Measurements from ENCODE around the gene TSC22D2. TPM values are rescaled to one million over a fixed set of nuclear protein-coding genes. Genes with fewer than 3 reads are reported as not detected.

The TSC22D2 gene
- total RNA-seq, 1 experiment from 2014 or later: 26.5 TPM

DNA sequence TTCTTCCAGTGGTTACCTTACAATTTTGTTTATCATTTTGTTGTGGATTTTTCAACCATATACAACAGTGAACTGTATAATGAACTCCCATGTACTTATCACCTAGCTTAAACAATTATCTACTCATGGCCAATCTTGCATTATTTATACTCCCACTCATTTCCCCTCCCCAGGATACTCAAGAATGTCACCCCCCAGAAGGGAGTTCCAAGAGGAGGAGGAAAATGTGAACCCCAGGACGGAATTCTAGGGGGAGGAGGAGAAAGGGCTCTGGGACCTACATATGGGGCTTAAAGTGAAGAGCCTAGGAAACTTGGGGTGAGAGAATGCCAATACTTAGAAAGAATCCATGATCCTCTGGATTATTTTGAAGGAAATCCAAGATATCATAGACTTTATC lies 59.3 kb downstream of the TSC22D2 start:
- H3K14ac ChIP-seq (ENCODE audit: insufficient read depth, low read length): no peak overlapping the region
- no peak overlapping the region for H3K56ac ChIP-seq (ENCODE audit: insufficient read length, low read depth, low read length)
- H3K4me1 ChIP-seq (ENCODE audit: insufficient read depth, low read length): no peaks in the 10 kb centered on the region
- no peak overlapping the region for H4K5ac ChIP-seq (ENCODE audit: insufficient read length, low read depth, low read length)
- no peak overlapping the region for H2BK5ac ChIP-seq (ENCODE audit: insufficient read length, low read length)
- H3K9me3 ChIP-seq (ENCODE audit: control insufficient read depth, low read depth, low read length): no peaks in the 10 kb centered on the region
- no peak overlapping the region for H3K18ac ChIP-seq (ENCODE audit: insufficient read length, low read depth, low read length)
- no peak overlapping the region for H2AFZ ChIP-seq (ENCODE audit: low read length)
- no peak overlapping the region; a peak in 1 of 7 replicates for H3K27ac Mint-ChIP-seq
- no peak overlapping the region for H2BK20ac ChIP-seq (ENCODE audit: low read depth, low read length, poor library complexity, severe bottlenecking)
- H2BK15ac ChIP-seq (ENCODE audit: low read depth, low read length): no peak overlapping the region
- TF ChIP-seq, protein P1, sequence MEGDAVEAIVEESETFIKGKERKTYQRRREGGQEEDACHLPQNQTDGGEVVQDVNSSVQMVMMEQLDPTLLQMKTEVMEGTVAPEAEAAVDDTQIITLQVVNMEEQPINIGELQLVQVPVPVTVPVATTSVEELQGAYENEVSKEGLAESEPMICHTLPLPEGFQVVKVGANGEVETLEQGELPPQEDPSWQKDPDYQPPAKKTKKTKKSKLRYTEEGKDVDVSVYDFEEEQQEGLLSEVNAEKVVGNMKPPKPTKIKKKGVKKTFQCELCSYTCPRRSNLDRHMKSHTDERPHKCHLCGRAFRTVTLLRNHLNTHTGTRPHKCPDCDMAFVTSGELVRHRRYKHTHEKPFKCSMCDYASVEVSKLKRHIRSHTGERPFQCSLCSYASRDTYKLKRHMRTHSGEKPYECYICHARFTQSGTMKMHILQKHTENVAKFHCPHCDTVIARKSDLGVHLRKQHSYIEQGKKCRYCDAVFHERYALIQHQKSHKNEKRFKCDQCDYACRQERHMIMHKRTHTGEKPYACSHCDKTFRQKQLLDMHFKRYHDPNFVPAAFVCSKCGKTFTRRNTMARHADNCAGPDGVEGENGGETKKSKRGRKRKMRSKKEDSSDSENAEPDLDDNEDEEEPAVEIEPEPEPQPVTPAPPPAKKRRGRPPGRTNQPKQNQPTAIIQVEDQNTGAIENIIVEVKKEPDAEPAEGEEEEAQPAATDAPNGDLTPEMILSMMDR (conservative IDR thresholded peaks at IDR 0.05): no peak
- H2AK5ac ChIP-seq (ENCODE audit: insufficient read length, low read length): no peak overlapping the region
- H3K4me2 ChIP-seq (ENCODE audit: insufficient read depth, insufficient read length, low read length): no peak overlapping the region
- no peak overlapping the region for H4K91ac ChIP-seq (ENCODE audit: insufficient read length, low read depth, low read length)
- H4K20me1 ChIP-seq (ENCODE audit: control insufficient read depth, insufficient read depth, insufficient read length): no peaks in the 10 kb centered on the region
- H3K9me3 Mint-ChIP-seq: no peaks in the 10 kb centered on the region
- no peaks in the 10 kb centered on the region for H3K27me3 Mint-ChIP-seq (ENCODE audit: low read depth)
- peaks cover 26 to 27% of the 10 kb centered on the region in 2 experiments for H3K4me1 Mint-ChIP-seq
- WGBS (ENCODE audit: extremely low coverage, insufficient read length, low lambda C conversion rate): no CpG with 5 or more reads among the region's 1 CpG
- no peaks in the 10 kb centered on the region for H3K36me3 Mint-ChIP-seq (ENCODE audit: insufficient read depth in 1 of 3, low read depth in 3 of 3)
- no peak overlapping the region for H3T11ph ChIP-seq (ENCODE audit: low read length)
- H4K8ac ChIP-seq (replicated peaks; ENCODE audit: insufficient read length, low read depth, low read length): no peak overlapping the region
- no peak overlapping the region for H3K23ac ChIP-seq (ENCODE audit: insufficient read length, low read depth, low read length)
- no peak for DNase-seq
- no peak overlapping the region for H3K27ac ChIP-seq (ENCODE audit: insufficient read length, low read depth, low read length)
- H3K27me3 ChIP-seq (ENCODE audit: insufficient read depth, low read length): no peaks in the 10 kb centered on the region
- H2BK12ac ChIP-seq (ENCODE audit: insufficient read length, low read depth, low read length): no peak overlapping the region
- no peaks in the 10 kb centered on the region for H3K79me1 ChIP-seq (ENCODE audit: insufficient read depth, low read depth, low read length, poor library complexity, severe bottlenecking)
- H3K4me3 Mint-ChIP-seq: no peak overlapping the region
- no peak overlapping the region for H2BK120ac ChIP-seq (ENCODE audit: low read depth, low read length, poor library complexity, severe bottlenecking)
- H3K9ac ChIP-seq (ENCODE audit: extremely low read depth, insufficient read length, low read length): no peak overlapping the region
- no peaks in the 10 kb centered on the region for H3K79me2 ChIP-seq (ENCODE audit: insufficient read depth, low read length)
- H3K23me2 ChIP-seq (ENCODE audit: insufficient read length, low read depth, low read length, poor library complexity, severe bottlenecking): no peaks in the 10 kb centered on the region
- H3K4ac ChIP-seq (ENCODE audit: low read depth, low read length): no peak overlapping the region

Data from H9 (cell line).